Testis (tissue), 2 donors: ENCODE results near the gene COL15A1.

ENCODE experiments used
- CTCF ChIP-seq, 3 experiments: fragments of 450-650 bp in 2 of 3; fragments of 200-600 bp in 1 of 3; sonication (generic) in 1 of 3; IDR thresholded peaks; one replicate each; pipeline ENCODE4 v1.5.1; 2016 to 2019; ENCODE audit warnings: antibody characterized with exemption in 3 of 3, mild to moderate bottlenecking in 2 of 3, moderate library complexity in 1 of 3
- POLR2A ChIP-seq: fragments of 450-650 bp; IDR thresholded peaks from one replicate; pipeline ENCODE4 v1.6.1; 2017; ENCODE audit warnings: antibody characterized with exemption, mild to moderate bottlenecking, moderate library complexity

- no peak for TF ChIP-seq CTCF (IDR thresholded peaks at IDR 0.05)
- no peak for TF ChIP-seq POLR2A
Measured at GRCh38 chr9:98907055-98907454, 36.7 kb upstream of the COL15A1 start.
